GM12878 (cell line): ENCODE data around the gene LMTK2. TPM values are rescaled to one million over a fixed set of nuclear protein-coding genes. Genes with fewer than 3 reads are reported as not detected.
A peak's percentile ranks its signal among the peaks of the same experiment; 100 is the strongest.

Experiments
- ATAC-seq: fragments of 200-7000 bp; cut with Tn5 transposase; 3 replicates; pipeline ENCODE4 v1.9.1; 2020; ENCODE audit warnings: mild to moderate bottlenecking, moderate library complexity
- BruUV-seq: library from RNA; stranded (reverse); fragments of 400-500 nt; replicated peaks from 2 replicates; lab custom pipeline; 2021; lab: Mats Ljungman, UMichigan
- CTCF ChIA-PET: fragments of 300-600 bp; sonication (Branson Sonifier 250); formaldehyde crosslinking; extraction: SDS; loops from one replicate; lab custom pipeline; 2021; ENCODE audit warnings: inconsistent platforms; lab: Yijun Ruan, JAX
- POLR2A ChIA-PET: fragments of 350-600 bp; formaldehyde crosslinking; extraction: SDS; loops from one replicate; lab custom pipeline; 2021; ENCODE audit warnings: inconsistent platforms; lab: Charles Lee
- RAD21 ChIA-PET: fragments of 300-600 bp; sonication (Branson Sonifier 250); formaldehyde crosslinking; loops from one replicate; lab custom pipeline; 2023; ENCODE audit warnings: antibody characterized with exemption; ENCODE audit not compliant: unreplicated experiment; lab: Charles Lee
- SMC1A ChIA-PET: fragments of 300-600 bp; sonication (Branson Sonifier 250); formaldehyde crosslinking; loops from one replicate; lab custom pipeline; 2023; ENCODE audit not compliant: unreplicated experiment, uncharacterized antibody; lab: Charles Lee
- DNase-seq: peaks from one replicate; pipeline ENCODE4 v3.0.0-alpha.2; 2011; ENCODE audit warnings: low read depth, low spot score
- FAIRE-seq: peaks from 3 replicates; lab custom pipeline; 2011; peaks lifted over from hg19 to GRCh38; lab: Jason Lieb, UNC
- H2AFZ ChIP-seq: 2 replicates; pipeline ENCODE4 v1.6.0; 2011; ENCODE audit warnings: low read depth, low read length, control low read depth; ENCODE audit not compliant: control insufficient read depth
- H3K27ac ChIP-seq: 2 replicates; pipeline ENCODE4 v1.5.1; 2011; ENCODE audit warnings: control low read depth; ENCODE audit not compliant: control insufficient read depth, insufficient read depth
- H3K27me3 ChIP-seq, 2 experiments: replicated peaks in 1 of 2; 2 replicates each; pipeline versions ENCODE4 v1.6.0 to v1.6.1; 2011; ENCODE audit warnings: low read length in 1 of 2; ENCODE audit not compliant: control insufficient read depth in 2 of 2, insufficient read depth in 2 of 2
- H3K36me3 ChIP-seq, 2 experiments: 2 replicates each; pipeline ENCODE4 v1.5.1; 2011; ENCODE audit warnings: low read length in 1 of 2; ENCODE audit not compliant: control insufficient read depth in 2 of 2, insufficient read depth in 2 of 2
- H3K4me1 ChIP-seq: 2 replicates; pipeline ENCODE4 v1.6.1; 2011; ENCODE audit warnings: mild to moderate bottlenecking, low read length, moderate library complexity, mixed read lengths; ENCODE audit not compliant: control insufficient read depth, insufficient read depth
- H3K4me2 ChIP-seq: 2 replicates; pipeline ENCODE4 v1.6.0; 2011; ENCODE audit warnings: control low read depth; ENCODE audit not compliant: control insufficient read depth, insufficient read depth
- H3K4me3 ChIP-seq: fragments of 200-600 bp; sonication (generic); 2 replicates; pipeline ENCODE4 v1.5.1; 2016
- H3K79me2 ChIP-seq: 2 replicates; pipeline ENCODE4 v1.6.0; 2011; ENCODE audit warnings: low read length; ENCODE audit not compliant: control insufficient read depth, insufficient read depth
- H3K9ac ChIP-seq: 2 replicates; pipeline ENCODE4 v1.8.0; 2011; ENCODE audit warnings: low read length, control low read depth, mixed read lengths; ENCODE audit not compliant: control insufficient read depth, insufficient read depth
- H3K9me3 ChIP-seq: replicated peaks from 3 replicates; pipeline ENCODE4 v1.5.1; 2011; ENCODE audit warnings: mild to moderate bottlenecking, low read length; ENCODE audit not compliant: control insufficient read depth, insufficient read depth
- H4K20me1 ChIP-seq: 2 replicates; pipeline ENCODE4 v1.6.0; 2011; ENCODE audit not compliant: control insufficient read depth, insufficient read depth
- EED ChIP-seq: sonication (generic); IDR thresholded peaks from 2 replicates; pipeline ENCODE4 v1.6.1; 2016; ENCODE audit warnings: antibody characterized with exemption, low read depth
- IKZF2 ChIP-seq, 2 experiments: fragments of 450-650 bp; IDR thresholded peaks; 2 replicates each; pipeline ENCODE4 v1.6.1; 2017; ENCODE audit warnings: mild to moderate bottlenecking in 2 of 2, moderate library complexity in 2 of 2
- SPI1 ChIP-seq: IDR thresholded peaks from 2 replicates; pipeline ENCODE4 v1.6.1; 2011; ENCODE audit warnings: low read depth, mild to moderate bottlenecking, low read length, moderate library complexity, borderline replicate concordance; ENCODE audit not compliant: insufficient read depth
- WGBS: methylation state at CpG from one replicate; pipeline ENCODE4 v1.1.6; 2016; ENCODE audit warnings: low lambda C conversion rate; ENCODE audit not compliant: insufficient replicate concordance, insufficient coverage; ENCODE audit errors: missing lambda C conversion rate; 5-methylcytosine and 5-hydroxymethylcytosine counted together
- in situ Hi-C: fragments of 300-500 bp; cut with MboI; formaldehyde crosslinking; loops from 9 replicates; pipeline ENCODE4 v1.14.3; 2018; ENCODE audit warnings: mixed read lengths
- intact Hi-C: fragments of 100-400 bp; cut with micrococcal nuclease; formaldehyde crosslinking; loops from one replicate; pipeline ENCODE4 v1.14.2; 2022; ENCODE audit not compliant: unreplicated experiment
- polyA plus RNA-seq, 11 experiments: library from polyadenylated mRNA; depleted of rRNA in 4 of 11; unstranded in 6 of 11; stranded (reverse) in 5 of 11; fragments of >200 nt; fragmentation: Nextera tagmentation in 4 of 11; fragmentation: Illumina TruSeq in 1 of 11; extraction: Ambion mirVana in 4 of 11; extraction: Trizol in 1 of 11; gene quantifications; 1 replicate in 1 of 11; 2 replicates in 10 of 11; pipeline versions ENCODE4 v1.2.1 to v1.2.3, GENCODE V29; 2011 to 2016; ENCODE audit warnings: inconsistent platforms in 2 of 11, missing spikeins in 2 of 11, low read depth in 1 of 11
- total RNA-seq, 4 experiments: library from RNA; depleted of rRNA in 3 of 4; stranded (reverse); fragments of >200 nt in 3 of 4; fragmentation: Illumina TruSeq in 1 of 4; extraction: Trizol in 1 of 4; gene quantifications; 2 replicates each; pipeline versions ENCODE4 v1.2.1 to v1.2.3, GENCODE V29; 2013 to 2021
- TF ChIP-seq, protein P1 (sequence below): fragments of 450-650 bp; IDR thresholded peaks from 2 replicates; pipeline ENCODE4 v1.6.1; 2017; ENCODE audit warnings: mild to moderate bottlenecking, moderate library complexity

LMTK2 gene
- total and polyA plus RNA-seq, 10 of the 15 experiments (the other 5 are each of a cell fraction or from before 2014, with no cell fraction given): 0.68 to 8.7 (median 4.6) TPM

GRCh38 chr7:98217623-98218582 is 111.2 kb downstream of the LMTK2 start:
- ATAC-seq: peak; percentile 50
- Histone ChIP-seq H3K36me3 (no peaks in the 10 kb centered on the region), H3K9ac (no peak overlapping the region), H3K4me3 (no peak overlapping the region; the same call in 1 of the 2 replicates), H3K4me2 (0 out of 2 replicates have a peak overlapping the region, but pooled peaks have one; percentile 2), H3K9me3 (no peaks in the 10 kb centered on the region), H4K20me1 (no peaks in the 10 kb centered on the region), H3K79me2 (no peaks in the 10 kb centered on the region), H3K4me1 (peaks cover 24% of the 10 kb centered on the region), H3K27me3 (no peaks in the 10 kb centered on the region), H2AFZ (no peak overlapping the region), H3K27ac (no peak overlapping the region)
- ChIA-PET SMC1A (no interaction called here), CTCF (no interaction called here), POLR2A (no interaction called here), RAD21 (interaction anchor here (1.7 kb wide), 1 partner anchor 16 kb away, joined by 7 read pairs; no protein-coding TSS in a partner anchor)
- in situ Hi-C loops (no loop called here), intact Hi-C loops (loop anchor here (2.0 kb wide), 1 partner anchor 15 kb away; no protein-coding TSS in a partner anchor)
- WGBS: 77% methylated on average over 41 of the region's 41 CpGs
- no peak for DNase-seq
- TF ChIP-seq IKZF2 (IDR thresholded peaks at IDR 0.05) (0 out of 4 replicates have a peak, but pooled peaks of 1 of the 2 experiments have one; percentile 10), EED (0 out of 2 replicates have a peak, but pooled peaks have one; percentile 35), SPI1 (peak; percentile 92)
- TF ChIP-seq, protein P1, sequence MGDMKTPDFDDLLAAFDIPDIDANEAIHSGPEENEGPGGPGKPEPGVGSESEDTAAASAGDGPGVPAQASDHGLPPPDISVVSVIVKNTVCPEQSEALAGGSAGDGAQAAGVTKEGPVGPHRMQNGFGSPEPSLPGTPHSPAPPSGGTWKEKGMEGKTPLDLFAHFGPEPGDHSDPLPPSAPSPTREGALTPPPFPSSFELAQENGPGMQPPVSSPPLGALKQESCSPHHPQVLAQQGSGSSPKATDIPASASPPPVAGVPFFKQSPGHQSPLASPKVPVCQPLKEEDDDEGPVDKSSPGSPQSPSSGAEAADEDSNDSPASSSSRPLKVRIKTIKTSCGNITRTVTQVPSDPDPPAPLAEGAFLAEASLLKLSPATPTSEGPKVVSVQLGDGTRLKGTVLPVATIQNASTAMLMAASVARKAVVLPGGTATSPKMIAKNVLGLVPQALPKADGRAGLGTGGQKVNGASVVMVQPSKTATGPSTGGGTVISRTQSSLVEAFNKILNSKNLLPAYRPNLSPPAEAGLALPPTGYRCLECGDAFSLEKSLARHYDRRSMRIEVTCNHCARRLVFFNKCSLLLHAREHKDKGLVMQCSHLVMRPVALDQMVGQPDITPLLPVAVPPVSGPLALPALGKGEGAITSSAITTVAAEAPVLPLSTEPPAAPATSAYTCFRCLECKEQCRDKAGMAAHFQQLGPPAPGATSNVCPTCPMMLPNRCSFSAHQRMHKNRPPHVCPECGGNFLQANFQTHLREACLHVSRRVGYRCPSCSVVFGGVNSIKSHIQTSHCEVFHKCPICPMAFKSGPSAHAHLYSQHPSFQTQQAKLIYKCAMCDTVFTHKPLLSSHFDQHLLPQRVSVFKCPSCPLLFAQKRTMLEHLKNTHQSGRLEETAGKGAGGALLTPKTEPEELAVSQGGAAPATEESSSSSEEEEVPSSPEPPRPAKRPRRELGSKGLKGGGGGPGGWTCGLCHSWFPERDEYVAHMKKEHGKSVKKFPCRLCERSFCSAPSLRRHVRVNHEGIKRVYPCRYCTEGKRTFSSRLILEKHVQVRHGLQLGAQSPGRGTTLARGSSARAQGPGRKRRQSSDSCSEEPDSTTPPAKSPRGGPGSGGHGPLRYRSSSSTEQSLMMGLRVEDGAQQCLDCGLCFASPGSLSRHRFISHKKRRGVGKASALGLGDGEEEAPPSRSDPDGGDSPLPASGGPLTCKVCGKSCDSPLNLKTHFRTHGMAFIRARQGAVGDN: no peak
- peak; percentile 38 for FAIRE-seq
- no TSS peak for BruUV-seq
